Smooth muscle cell of trachea (primary cell): ENCODE measurements around the gene FMNL1. TPM values are rescaled to one million over a fixed set of nuclear protein-coding genes. Genes with fewer than 3 reads are reported as not detected.

ENCODE experiments used
- total RNA-seq: library from RNA; depleted of rRNA; stranded (reverse); fragments of >200 nt; gene quantifications from 2 replicates; pipeline ENCODE4 v1.2.1, GENCODE V29; 2014

The FMNL1 gene
- total RNA-seq: 12.1 and 19.5 TPM in 2 replicates

GRCh38 chr17:45221081-45222013, at the start of gene FMNL1:
Gene FMNL1 (plus strand): TSS chr17:45221885. CDS start chr17:45222125, 240 bp downstream.

GRCh38 chr17:45261577-45262515, 40.2 kb downstream of the FMNL1 start, which contains the start of gene SPATA32:
Gene SPATA32 (minus strand): TSS chr17:45262094. CDS start chr17:45262016, 78 bp downstream.

Other genes with a start within 250 kb of the FMNL1 start
- 29.4 and 64.2 TPM in 2 replicates for gene DCAKD, start 170.3 kb upstream of the FMNL1 start, total RNA-seq
- gene NMT1, start 160.6 kb upstream of the FMNL1 start, total RNA-seq: 66.0 and 118 TPM in 2 replicates
- 34.6 and 72.0 TPM in 2 replicates for gene PLCD3, start 89.4 kb upstream of the FMNL1 start, total RNA-seq
- 7.9 and 16.0 TPM in 2 replicates for gene ACBD4, start 86.2 kb upstream of the FMNL1 start, total RNA-seq
- gene HEXIM1, start 73.4 kb upstream of the FMNL1 start, total RNA-seq: 8.1 and 12.2 TPM in 2 replicates
- gene HEXIM2, start 60.0 kb upstream of the FMNL1 start, total RNA-seq: 11.1 and 13.6 TPM in 2 replicates
- gene SPATA32, start 40.2 kb downstream of the FMNL1 start, total RNA-seq: not detected in 2 replicates
- gene MAP3K14, start 95.1 kb downstream of the FMNL1 start, total RNA-seq: 3.3 and 5.6 TPM in 2 replicates
- 3.2 and 13.9 TPM in 2 replicates for gene ARHGAP27, start 211.0 kb downstream of the FMNL1 start, total RNA-seq